Mesodermal cell (in vitro differentiated cells): ENCODE measurements around the gene B3GAT1.

Experiments used
- H3K27ac ChIP-seq: 2 replicates; pipeline ENCODE4 v1.7.0; 2013; ENCODE audit warnings: mild to moderate bottlenecking, low read depth, low read length, moderate library complexity; ENCODE audit not compliant: severe bottlenecking
- H3K36me3 ChIP-seq: 2 replicates; pipeline ENCODE4 v1.7.1; 2013; ENCODE audit warnings: mild to moderate bottlenecking, low read length, moderate library complexity; ENCODE audit not compliant: control insufficient read depth, insufficient read depth
- H3K4me1 ChIP-seq: one replicate; pipeline ENCODE4 v1.7.1; 2013; ENCODE audit warnings: mild to moderate bottlenecking, low read length; ENCODE audit not compliant: insufficient read depth, control insufficient read depth, poor library complexity, severe bottlenecking
- H3K4me3 ChIP-seq: 2 replicates; pipeline ENCODE4 v1.7.0; 2013; ENCODE audit warnings: low read length, control low read depth, mild to moderate bottlenecking; ENCODE audit not compliant: insufficient read depth, poor library complexity, severe bottlenecking; ENCODE audit errors: extremely low read depth
- H3K9me3 ChIP-seq: 2 replicates; pipeline ENCODE4 v1.7.1; 2013; ENCODE audit warnings: mild to moderate bottlenecking, low read length, moderate library complexity; ENCODE audit not compliant: control insufficient read depth
- WGBS, 2 experiments: methylation state at CpG; one replicate each; pipeline ENCODE4 v1.1.5; 2013; ENCODE audit warnings: missing lambda C conversion rate in 2 of 2; ENCODE audit not compliant: insufficient coverage in 2 of 2; 5-methylcytosine and 5-hydroxymethylcytosine counted together

Gene B3GAT1

GRCh38 chr11:134331354-134332188, 80.5 kb downstream of the B3GAT1 start, which contains the start of gene GLB1L2:
TSS of gene GLB1L2 (plus strand) at chr11:134331988. CDS start at chr11:134332062, 74 bp downstream.
- WGBS, 2 experiments, result 0 to 1% methylated on average over 39 to 40 of the region's 80 CpGs
- Histone ChIP-seq H3K27ac (no peak within 1 kb of the TSS), H3K36me3 (no peaks in the 10 kb centered on the region), H3K4me1 (no peaks in the 10 kb centered on the region), H3K4me3 (peak within 1 kb of the TSS; percentile 49), H3K9me3 (no peaks in the 10 kb centered on the region)

- H3K4me3 ChIP-seq, result peak overlapping the region; percentile 29
- H3K4me1 ChIP-seq, result no peaks in the 10 kb centered on the region
- no peaks in the 10 kb centered on the region for H3K9me3 ChIP-seq
- 36 to 47% methylated on average over 17 to 18 of the region's 22 CpGs for whole genome bisulfite sequencing, 2 experiments
- no peaks in the 10 kb centered on the region for H3K36me3 ChIP-seq
- no peak overlapping the region for H3K27ac ChIP-seq
These were observed 81.3 kb downstream of the B3GAT1 start for GRCh38 chr11:134330611-134331353.
